Measurements from ENCODE around the gene CEP250. TPM values are rescaled to one million over a fixed set of nuclear protein-coding genes. Genes with fewer than 3 reads are reported as not detected.

The CEP250 gene
- polyA plus RNA-seq, 1 experiment = 7.9 TPM

GRCh38 chr20:35561671-35562070 lies 106.3 kb downstream of the CEP250 start:
- no peak for DNase-seq (ENCODE audit: low read depth)
- Histone ChIP-seq H3K27me3 (ENCODE audit: control insufficient read depth, insufficient read depth, low read length) (no peaks in the 10 kb centered on the region), H3K4me3 (ENCODE audit: low read depth, low read length) (no peak overlapping the region), H3K36me3 (ENCODE audit: control insufficient read depth, insufficient read depth, low read length) (peaks cover 11% of the 10 kb centered on the region)
- no peak for TF ChIP-seq CTCF (IDR thresholded peaks at IDR 0.05; ENCODE audit: insufficient read depth, low read depth, low read length)
- ChIA-PET CTCF (interaction anchor here (0.6 to 1.9 kb wide), 4 partner anchors 11 to 194 kb away, joined by 3 to 6 read pairs (median 4); partner anchors contain the start of gene ERGIC3), POLR2A (no interaction called here)

- CTCF ChIA-PET = interaction anchor here (0.7 to 1.9 kb wide), 2 partner anchors 21 to 195 kb away, joined by 3 to 6 read pairs; partner anchors contain the start of gene ERGIC3
- POLR2A ChIA-PET = no interaction called here
- Histone ChIP-seq H3K27me3 (ENCODE audit: control insufficient read depth, insufficient read depth, low read length) (no peaks in the 10 kb centered on the region), H3K36me3 (ENCODE audit: control insufficient read depth, insufficient read depth, low read length) (peaks cover 3% of the 10 kb centered on the region), H3K4me3 (ENCODE audit: low read depth, low read length) (no peak overlapping the region)
- DNase-seq (ENCODE audit: low read depth) = no peak
- TF ChIP-seq CTCF (IDR thresholded peaks at IDR 0.05; ENCODE audit: insufficient read depth, low read depth, low read length) = no peak
These were observed 107.2 kb downstream of the CEP250 start for GRCh38 chr20:35562541-35563110.

- H3K27me3 ChIP-seq (ENCODE audit: control insufficient read depth, insufficient read depth, low read length) = no peaks in the 10 kb centered on the region
- no peak for DNase-seq (ENCODE audit: low read depth)
- no peak overlapping the region for H3K4me3 ChIP-seq (ENCODE audit: low read depth, low read length)
- ChIA-PET CTCF (interaction anchor here (1.4 kb wide), 1 partner anchor 11 kb away, joined by 4 read pairs; no protein-coding TSS in a partner anchor), POLR2A (no interaction called here)
- TF ChIP-seq CTCF (IDR thresholded peaks at IDR 0.05; ENCODE audit: insufficient read depth, low read depth, low read length) = no peak
- no peaks in the 10 kb centered on the region; the same call in 1 of the 2 replicates for H3K36me3 ChIP-seq (ENCODE audit: control insufficient read depth, insufficient read depth, low read length)
These were observed 108.4 kb downstream of the CEP250 start for GRCh38 chr20:35563834-35564233.

- no peak for DNase-seq (ENCODE audit: low read depth)
- no peaks in the 10 kb centered on the region for H3K27me3 ChIP-seq (ENCODE audit: control insufficient read depth, insufficient read depth, low read length)
- TF ChIP-seq CTCF (IDR thresholded peaks at IDR 0.05; ENCODE audit: insufficient read depth, low read depth, low read length) = no peak
- CTCF ChIA-PET = interaction anchor here (0.7 to 1.4 kb wide), 2 partner anchors 8 to 9 kb away, joined by 3 to 4 read pairs; no protein-coding TSS in a partner anchor
- POLR2A ChIA-PET = interaction anchor here (0.6 kb wide), 1 partner anchor 389 kb away, joined by 5 read pairs; the partner anchor contains the start of gene SCAND1
- no peaks in the 10 kb centered on the region; the same call in 1 of the 2 replicates for H3K36me3 ChIP-seq (ENCODE audit: control insufficient read depth, insufficient read depth, low read length)
- no peak overlapping the region for H3K4me3 ChIP-seq (ENCODE audit: low read depth, low read length)
These were observed 109.5 kb downstream of the CEP250 start for GRCh38 chr20:35564905-35565304.

- CTCF ChIA-PET = interaction anchor here (0.8 to 0.9 kb wide), 2 partner anchors 10 to 23 kb away, joined by 3 read pairs; no protein-coding TSS in a partner anchor
- no peak overlapping the region for H3K4me3 ChIP-seq (ENCODE audit: low read depth, low read length)
- no peak for DNase-seq (ENCODE audit: low read depth)
- no peaks in the 10 kb centered on the region for H3K27me3 ChIP-seq (ENCODE audit: control insufficient read depth, insufficient read depth, low read length)
- POLR2A ChIA-PET = no interaction called here
- no peaks in the 10 kb centered on the region for H3K36me3 ChIP-seq (ENCODE audit: control insufficient read depth, insufficient read depth, low read length)
- TF ChIP-seq CTCF (IDR thresholded peaks at IDR 0.05; ENCODE audit: insufficient read depth, low read depth, low read length) = no peak
These were observed 113.2 kb downstream of the CEP250 start for GRCh38 chr20:35568645-35569044.

Small RNAs within 50 kb of the gene (small RNA-seq; reads per million reads assigned to genes)
- not detected for gene MIR1289-1 (ENCODE audit: insufficient read length, low read depth, low replicate concordance)

Other genes starting within 250 kb of the CEP250 start
- gene MMP24, start 228.9 kb upstream of the CEP250 start, polyA plus RNA-seq (2011; rRNA removed) = 1.5 and 2.3 TPM in 2 replicates
- gene MMP24OS, start 177.5 kb upstream of the CEP250 start, polyA plus RNA-seq (2011; rRNA removed) = 45.4 and 47.6 TPM in 2 replicates
- 182 and 261 TPM in 2 replicates for gene EIF6, start 170.8 kb upstream of the CEP250 start, polyA plus RNA-seq (2011; rRNA removed)
- not detected in 2 replicates for gene FAM83C, start 163.2 kb upstream of the CEP250 start, polyA plus RNA-seq (2011; rRNA removed)
- 44.2 and 45.9 TPM in 2 replicates for gene UQCC1, start 43.6 kb upstream of the CEP250 start, polyA plus RNA-seq (2011; rRNA removed)
- gene GDF5, start 17.4 kb upstream of the CEP250 start, polyA plus RNA-seq (2011; rRNA removed) = 7.6 and 10.9 TPM in 2 replicates
- not detected in 2 replicates for gene C20orf173, start 74.1 kb downstream of the CEP250 start, polyA plus RNA-seq (2011; rRNA removed)
- 567 and 917 TPM in 2 replicates for gene ERGIC3, start 86.5 kb downstream of the CEP250 start, polyA plus RNA-seq (2011; rRNA removed)
- gene SPAG4, start 160.2 kb downstream of the CEP250 start, polyA plus RNA-seq (2011; rRNA removed) = 8.3 and 11.4 TPM in 2 replicates
- gene CPNE1, start 209.3 kb downstream of the CEP250 start, polyA plus RNA-seq (2011; rRNA removed) = 134 and 217 TPM in 2 replicates
- 54.4 and 60.2 TPM in 2 replicates for gene RBM12, start 209.3 kb downstream of the CEP250 start, polyA plus RNA-seq (2011; rRNA removed)
- 40.9 and 45.6 TPM in 2 replicates for gene NFS1, start 243.8 kb downstream of the CEP250 start, polyA plus RNA-seq (2011; rRNA removed)
- gene ROMO1, start 243.8 kb downstream of the CEP250 start, polyA plus RNA-seq (2011; rRNA removed) = 306 and 399 TPM in 2 replicates